DMS79 (cell line): ENCODE results near the gene PECR.
"Not testable (repeated sequence)": the region's sequence is repeated elsewhere in the genome, so short reads cannot be mapped to it uniquely, and the experiment has no call there.

Source experiments
- DNase-seq: peaks from one replicate; lab custom pipeline; 2025; lab: John Stamatoyannopoulos, UW

Gene PECR

GRCh38 chr2:216002101-216002678 is 79.4 kb downstream of the PECR start:
- DNase-seq, result no peak

DNA sequence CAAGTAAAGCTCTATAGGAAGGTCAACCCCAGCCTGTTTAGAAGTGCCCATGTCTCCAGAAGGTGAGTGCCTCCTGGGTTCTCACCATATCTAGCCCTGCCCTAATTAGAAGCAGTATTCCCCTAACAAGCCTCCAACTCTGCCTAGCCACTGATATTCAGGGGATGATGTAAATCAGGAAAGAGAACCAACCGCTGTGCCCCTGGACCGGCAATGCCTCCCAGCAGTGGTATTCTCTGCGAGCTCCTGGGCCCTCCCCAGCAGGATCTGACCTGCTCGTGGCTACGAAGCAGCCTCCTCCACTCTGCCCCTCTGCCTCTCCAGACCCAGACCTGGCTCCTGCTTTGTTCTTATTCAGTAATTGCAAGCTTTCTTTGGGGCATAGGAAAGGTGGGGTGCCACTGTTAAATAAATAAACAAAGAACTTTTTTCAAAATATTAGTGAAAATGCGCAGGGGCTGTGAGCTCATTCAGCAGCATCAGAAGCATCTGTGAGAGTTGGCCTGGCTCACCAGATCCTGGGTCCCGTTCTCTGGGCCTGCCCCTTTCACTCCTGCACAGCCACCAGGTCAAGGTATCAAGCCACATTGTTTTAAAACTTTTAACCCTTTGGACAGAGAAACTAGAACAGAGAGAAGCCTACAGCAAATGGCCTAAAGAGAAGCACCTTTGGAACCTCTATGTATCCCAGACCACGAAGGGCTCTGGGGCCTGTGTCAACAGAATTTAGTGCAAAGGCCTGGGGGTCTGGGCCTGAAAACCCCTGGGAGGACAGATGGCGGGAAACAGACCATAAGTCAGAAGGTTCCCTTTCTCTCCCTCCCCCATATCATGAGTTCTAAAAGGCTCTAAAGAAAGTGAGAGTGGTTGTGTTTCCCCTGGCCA is 80.2 kb downstream of the PECR start:
- no peak for DNase-seq

GRCh38 chr2:215998636-215999035 is 83.0 kb downstream of the PECR start:
- no peak for DNase-seq

GRCh38 chr2:215997219-215997618 is 84.4 kb downstream of the PECR start:
- DNase-seq, result no peak

GRCh38 chr2:215994911-215995310 is 86.7 kb downstream of the PECR start:
- DNase-seq, result no peak

GRCh38 chr2:215988556-215989207 is 92.9 kb downstream of the PECR start:
- DNase-seq, result not testable (repeated sequence)
